GM18517 (cell line): ENCODE data around the gene SEMA5B.

Source experiments
- ATAC-seq: cut with Tn5 transposase; IDR thresholded peaks from one replicate; pipeline ENCODE4 v1.9.1; 2021; ENCODE audit warnings: mild to moderate bottlenecking, moderate library complexity; ENCODE audit not compliant: unreplicated experiment

SEMA5B gene

GRCh38 chr3:122952520-122952919 lies 75.0 kb downstream of the SEMA5B start:
- ATAC-seq: no peak

- ATAC-seq: no peak
These were observed 79.2 kb downstream of the SEMA5B start for GRCh38 chr3:122948408-122948807.

GRCh38 chr3:122947738-122948137 lies 79.8 kb downstream of the SEMA5B start:
- ATAC-seq: no peak

GRCh38 chr3:122947196-122947595 lies 80.4 kb downstream of the SEMA5B start:
- ATAC-seq: no peak

GRCh38 chr3:122946185-122946584 lies 81.4 kb downstream of the SEMA5B start:
- ATAC-seq: no peak

- ATAC-seq: no peak
These were observed 82.3 kb downstream of the SEMA5B start for GRCh38 chr3:122945230-122945629.

GRCh38 chr3:122944671-122945161 lies 82.8 kb downstream of the SEMA5B start:
- no peak for ATAC-seq

- ATAC-seq: no peak
These were observed 83.8 kb downstream of the SEMA5B start for GRCh38 chr3:122943828-122944190.

- no peak for ATAC-seq
These were observed 84.4 kb downstream of the SEMA5B start for GRCh38 chr3:122942937-122943827.

- ATAC-seq: no peak
These were observed 85.3 kb downstream of the SEMA5B start for GRCh38 chr3:122942239-122942638.

- no peak for ATAC-seq
These were observed 86.0 kb downstream of the SEMA5B start for GRCh38 chr3:122941228-122942206.

- ATAC-seq: no peak
These were observed 86.9 kb downstream of the SEMA5B start for GRCh38 chr3:122940628-122941086.

- ATAC-seq: no peak
These were observed 88.7 kb downstream of the SEMA5B start for GRCh38 chr3:122938783-122939425.

GRCh38 chr3:122937745-122938144 lies 89.8 kb downstream of the SEMA5B start:
- no peak for ATAC-seq

- ATAC-seq: no peak
These were observed 90.6 kb downstream of the SEMA5B start for GRCh38 chr3:122936986-122937385.

GRCh38 chr3:122936335-122936734 lies 91.2 kb downstream of the SEMA5B start:
- no peak for ATAC-seq

- no peak for ATAC-seq
These were observed 93.3 kb downstream of the SEMA5B start for GRCh38 chr3:122934251-122934650.

GRCh38 chr3:122932251-122932967 lies 95.2 kb downstream of the SEMA5B start:
- ATAC-seq: no peak

- no peak for ATAC-seq
These were observed 95.9 kb downstream of the SEMA5B start for GRCh38 chr3:122931636-122932035.
